Stimulated activated CD4-positive, alpha-beta T cell treated with anti-CD3 and anti-CD28 coated beads, Interleukin-4, amount 100 ng/mL, for 24 hours (primary cell): ENCODE data around the gene AMPH.
"Not testable (repeated sequence)": the region's sequence is repeated elsewhere in the genome, so short reads cannot be mapped to it uniquely, and the experiment has no call there.

Source experiments
- DNase-seq: peaks from one replicate; pipeline ENCODE4 v3.0.0-alpha.2; 2020

AMPH gene

DNA sequence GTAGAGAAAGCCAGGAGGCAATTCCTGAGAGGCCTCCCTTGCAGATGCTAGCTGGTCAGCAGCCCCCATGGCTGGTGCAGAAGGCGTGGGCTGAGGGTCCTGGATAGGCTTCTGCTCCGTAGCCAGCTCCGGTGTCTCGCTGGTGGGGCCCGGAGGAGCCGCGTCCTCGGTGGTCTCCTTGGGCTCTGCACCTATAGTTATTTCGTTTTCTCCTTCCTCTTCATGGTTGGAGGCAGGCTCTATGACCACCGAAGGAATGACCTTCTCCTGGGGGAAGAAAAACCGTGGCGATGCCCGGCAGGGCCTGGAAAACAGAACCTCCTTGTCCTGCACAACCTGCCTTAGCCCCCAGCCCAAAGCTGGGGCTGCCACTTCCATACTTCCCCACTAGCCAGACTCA is 239.4 kb downstream of the AMPH start:
- no peak for DNase-seq

DNA sequence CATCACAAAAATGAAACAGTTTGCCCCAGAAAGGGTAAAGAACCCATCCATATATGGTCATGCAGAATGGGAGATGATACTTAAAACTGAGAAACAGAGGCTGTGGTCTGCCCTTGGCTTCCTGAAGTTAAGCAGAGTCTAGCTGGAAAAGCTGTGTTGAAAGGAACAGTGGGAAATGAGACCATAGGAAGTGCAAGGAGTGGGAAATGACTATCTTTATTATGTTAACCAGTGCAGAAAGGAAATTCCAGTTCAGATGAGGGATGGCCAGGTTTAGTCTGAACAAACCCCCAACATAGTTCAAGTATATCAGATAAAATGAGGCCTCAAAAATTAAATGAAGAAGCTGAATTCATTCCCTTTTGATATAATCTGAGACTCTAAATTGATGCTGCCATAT is 245.5 kb downstream of the AMPH start:
- DNase-seq, result no peak

DNA sequence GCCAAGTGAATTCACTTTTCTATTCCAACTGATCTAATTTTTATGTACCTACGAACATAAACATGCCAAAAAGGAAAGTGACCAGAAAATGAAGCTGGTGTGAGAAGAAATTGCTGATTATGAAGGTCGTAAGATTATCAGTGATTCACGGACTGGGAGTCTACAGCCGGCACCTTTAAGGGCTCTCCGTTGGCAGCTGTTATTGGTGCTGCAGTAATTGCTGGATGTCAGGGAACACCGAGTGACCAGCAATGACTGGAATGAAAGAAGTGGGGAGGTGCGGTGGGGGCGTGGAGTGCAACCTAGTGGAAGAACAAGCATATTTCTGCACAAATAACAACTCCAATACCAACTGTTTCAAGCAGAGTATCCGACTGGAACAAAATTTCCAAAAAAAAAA is 247.9 kb downstream of the AMPH start:
- DNase-seq, result no peak

DNA sequence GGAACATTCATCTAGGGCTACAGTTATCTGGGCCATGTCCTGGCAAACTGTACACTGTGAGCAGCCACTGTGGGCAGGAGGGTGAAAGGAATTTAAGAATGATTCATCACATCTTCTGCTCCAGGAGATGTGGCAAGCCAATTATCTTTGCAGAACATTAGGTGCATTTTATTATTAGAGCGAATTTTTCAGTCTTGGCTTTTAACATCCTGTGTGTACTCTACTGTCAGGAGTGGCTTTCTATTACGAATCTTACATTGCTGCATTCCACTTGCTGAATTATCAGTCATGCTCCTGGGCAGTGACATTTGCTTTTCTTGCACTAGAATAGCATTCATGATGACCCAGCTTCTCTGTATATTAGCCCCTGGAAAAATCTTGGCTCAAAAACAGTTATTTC is 248.5 kb downstream of the AMPH start:
- DNase-seq, result no peak

DNA sequence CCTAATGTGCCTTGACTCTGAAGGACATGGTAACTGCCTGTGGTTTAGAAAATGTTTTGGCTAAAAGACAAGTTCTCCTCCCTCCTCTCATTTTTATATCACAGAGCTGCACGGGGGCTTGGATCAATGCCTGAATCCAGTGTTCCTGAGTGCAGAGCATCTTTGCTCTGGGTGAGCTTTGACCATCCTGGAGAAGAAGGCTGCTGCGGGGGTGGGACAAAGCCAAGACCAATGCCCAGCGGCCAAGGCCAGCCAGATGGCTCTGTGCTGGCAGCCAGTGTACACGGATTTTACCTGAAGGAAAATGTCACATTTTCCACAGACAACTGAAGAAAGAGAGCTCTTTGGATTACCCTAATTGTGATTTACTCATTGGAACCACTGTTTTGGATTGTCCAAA is 255.7 kb downstream of the AMPH start:
- DNase-seq, result no peak

DNA sequence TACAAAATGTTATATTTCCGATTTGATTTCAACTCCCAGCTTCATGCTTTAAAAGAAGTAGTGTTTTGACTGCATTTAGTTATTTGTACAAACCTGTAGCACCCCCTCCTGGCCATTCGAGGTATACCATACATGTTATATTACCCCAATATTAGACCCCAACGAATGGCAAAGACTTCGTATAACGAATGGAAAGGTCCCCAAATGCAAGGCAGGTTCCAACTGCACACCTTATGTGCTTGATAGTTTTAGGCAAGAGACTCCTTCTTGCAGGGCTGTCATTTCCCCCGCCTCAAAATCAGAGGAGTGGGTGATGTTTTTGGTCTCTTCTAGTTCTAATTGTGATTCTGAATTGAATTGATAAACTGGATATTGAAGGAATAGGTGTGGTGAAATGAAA is 256.7 kb downstream of the AMPH start:
- DNase-seq, result peak; percentile 74

DNA sequence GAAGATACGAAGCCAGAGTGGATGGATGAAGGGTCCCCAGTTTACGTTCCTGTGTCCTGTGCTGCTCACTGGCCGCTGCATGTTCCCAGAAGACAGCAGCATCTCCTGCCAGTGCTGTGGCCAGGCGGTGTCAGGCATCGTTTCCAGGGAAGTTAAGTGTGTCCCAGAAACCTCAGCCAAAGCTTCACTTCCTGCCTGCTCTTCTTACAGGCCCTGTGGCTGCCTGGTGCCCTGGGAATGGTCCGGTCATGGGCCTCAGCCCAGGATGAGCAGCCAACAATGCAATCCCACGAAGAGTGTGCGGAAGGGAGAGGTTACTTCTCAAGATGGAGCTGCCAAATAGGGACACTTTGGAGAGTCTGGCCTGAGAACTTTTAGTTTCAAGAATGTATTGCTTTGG is 258.0 kb downstream of the AMPH start:
- DNase-seq, result no peak

DNA sequence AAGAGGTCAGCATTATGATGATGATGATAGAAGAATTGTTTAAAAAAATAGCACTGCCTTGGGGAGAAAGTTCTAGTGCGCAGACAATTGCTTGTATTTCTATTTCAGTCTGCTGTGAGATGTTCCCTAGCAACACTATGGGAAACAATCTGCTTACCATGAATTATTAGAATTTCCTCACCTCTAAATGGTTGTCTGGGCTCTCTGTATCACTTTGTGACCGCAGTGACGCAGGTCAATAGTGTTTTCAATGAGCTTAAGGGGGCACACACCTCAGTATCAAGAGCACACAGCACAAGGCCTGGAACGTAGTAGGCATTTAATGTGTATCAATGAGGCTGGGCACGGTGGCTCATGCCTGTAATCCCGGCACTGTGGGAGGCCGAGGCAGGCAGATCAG is 258.9 kb downstream of the AMPH start:
- no peak for DNase-seq

DNA sequence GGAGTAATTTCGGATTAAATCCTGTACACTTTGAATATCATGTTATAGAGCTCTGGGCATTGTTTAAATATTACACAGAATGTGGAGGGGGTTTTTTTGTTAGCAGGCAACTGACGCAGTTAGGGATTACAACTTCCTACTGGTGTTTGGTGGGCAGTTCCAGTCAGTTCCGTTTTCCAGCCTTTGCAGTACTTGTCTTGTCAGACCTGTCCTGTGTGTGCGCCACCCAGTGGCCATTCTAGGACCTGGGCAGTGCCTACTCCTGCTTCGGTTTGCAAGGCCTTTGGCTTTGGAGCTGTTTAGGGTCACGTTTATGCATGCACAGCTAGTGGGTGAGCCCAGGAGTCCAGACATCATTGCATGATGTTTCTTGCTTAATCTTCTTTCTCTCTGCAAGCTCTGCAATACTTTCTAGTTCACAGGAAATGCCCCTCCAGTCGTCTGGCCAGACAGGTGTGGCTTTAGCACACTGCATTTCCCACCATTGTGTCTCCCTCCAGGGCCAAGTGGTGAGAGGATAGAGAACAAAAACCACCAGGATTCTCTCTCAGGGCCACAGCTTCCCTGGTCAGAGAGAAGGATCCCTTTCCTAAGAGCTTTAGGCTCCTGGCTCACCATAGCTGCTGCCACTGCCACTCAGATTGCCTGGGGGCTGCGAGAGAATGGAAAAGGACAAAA is 261.2 kb downstream of the AMPH start:
- DNase-seq, result peak; percentile 77

DNA sequence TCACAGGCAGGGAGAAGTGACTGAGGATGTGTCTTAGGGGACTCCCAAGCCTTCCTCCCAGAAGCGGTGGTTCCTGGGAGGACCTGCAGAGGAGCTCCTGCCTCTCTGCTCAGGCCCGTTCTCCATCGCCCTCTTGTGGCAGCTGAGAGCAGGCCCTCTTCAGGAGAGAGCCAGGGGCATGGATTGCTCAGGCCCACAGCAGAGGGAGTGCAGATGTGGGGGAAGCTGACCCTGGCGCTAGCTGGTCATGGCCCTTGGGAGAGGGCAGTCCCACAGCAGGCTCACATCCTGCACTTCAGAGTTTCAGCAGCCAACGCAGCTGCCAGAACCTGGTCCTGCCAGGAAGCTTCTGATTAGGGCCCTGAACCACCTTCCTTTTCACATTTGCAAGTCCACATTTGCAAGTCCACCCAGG is 263.0 kb downstream of the AMPH start:
- peak; percentile 82 for DNase-seq

DNA sequence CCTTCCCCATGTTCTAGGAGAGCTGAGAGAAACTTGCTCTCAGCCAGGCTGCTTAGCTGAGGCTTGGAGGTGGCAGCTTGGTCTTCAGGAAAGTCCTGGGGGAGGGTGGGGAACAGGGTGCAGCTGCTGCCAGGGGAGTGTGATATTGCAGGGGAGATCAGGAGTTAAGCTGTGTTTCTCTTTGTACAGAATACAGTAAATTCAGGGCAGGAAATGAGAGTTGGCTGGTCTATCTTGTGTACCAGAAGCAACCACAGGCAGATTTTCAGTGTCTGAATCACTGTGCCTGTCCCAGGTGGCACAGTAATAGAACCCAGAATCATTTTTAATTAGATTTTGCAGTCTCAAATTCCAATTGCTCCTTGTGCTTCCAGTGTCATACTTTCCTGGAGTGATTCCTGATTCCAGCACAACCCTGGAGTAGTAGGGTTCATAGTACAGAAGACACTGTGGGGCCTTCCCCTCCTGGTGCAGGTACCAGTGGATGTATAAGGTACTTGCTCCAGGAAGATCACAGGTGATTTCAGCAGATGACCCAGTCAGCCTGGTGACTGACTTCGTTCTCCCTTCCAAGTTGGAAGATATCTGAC is 263.8 kb downstream of the AMPH start:
- peak; percentile 42 for DNase-seq

DNA sequence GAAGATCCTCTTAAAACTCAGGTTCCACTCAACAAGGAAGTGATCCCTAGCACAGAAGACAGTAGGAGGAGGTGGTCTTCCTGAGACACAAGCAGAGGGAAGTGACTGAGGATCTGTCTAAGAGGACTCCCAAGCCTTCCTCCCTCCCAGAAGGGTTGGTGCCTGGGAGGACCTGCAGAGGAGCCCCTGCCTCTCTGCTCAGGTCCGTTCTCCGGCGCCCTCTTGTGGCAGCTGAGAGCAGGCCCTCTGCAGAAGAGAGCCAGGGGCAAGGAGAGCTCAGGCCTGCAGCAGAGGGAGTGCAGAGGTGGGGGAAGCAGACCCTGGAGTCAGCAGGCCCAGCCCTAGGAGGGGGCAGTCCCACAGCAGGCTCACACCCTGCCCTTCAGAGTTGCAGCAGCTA is 267.8 kb downstream of the AMPH start:
- DNase-seq, result peak; percentile 76

DNA sequence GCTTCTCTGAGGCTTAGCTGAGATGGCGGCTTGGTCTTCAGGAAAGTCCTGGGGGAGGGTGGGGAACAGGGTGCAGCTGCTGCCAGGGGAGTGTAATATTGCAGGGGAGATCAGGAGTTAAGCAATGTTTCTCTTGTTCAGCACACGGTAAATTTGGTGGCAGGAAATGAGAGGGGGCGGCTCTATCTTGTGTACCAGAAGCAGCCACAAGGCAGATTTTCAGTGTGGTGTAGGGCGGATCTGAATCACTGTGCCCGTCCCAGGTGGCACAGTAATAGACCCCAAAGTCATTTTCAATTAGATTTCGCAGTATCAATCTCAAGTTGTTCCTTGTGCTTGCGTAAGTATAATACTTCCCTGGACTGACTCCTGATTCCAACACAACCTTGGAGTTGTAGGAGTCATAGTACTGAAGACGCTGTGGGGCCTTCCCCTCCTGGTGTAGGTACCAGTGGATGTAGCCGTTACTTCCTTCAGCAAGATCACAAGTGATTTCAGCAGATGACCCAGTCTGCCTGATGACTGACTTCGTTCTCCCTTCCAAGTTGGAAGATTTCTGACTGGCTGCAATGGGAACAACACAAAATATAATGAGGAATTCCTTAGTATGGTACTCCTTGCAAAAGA is 268.4 kb downstream of the AMPH start:
- peak; percentile 64 for DNase-seq

DNA sequence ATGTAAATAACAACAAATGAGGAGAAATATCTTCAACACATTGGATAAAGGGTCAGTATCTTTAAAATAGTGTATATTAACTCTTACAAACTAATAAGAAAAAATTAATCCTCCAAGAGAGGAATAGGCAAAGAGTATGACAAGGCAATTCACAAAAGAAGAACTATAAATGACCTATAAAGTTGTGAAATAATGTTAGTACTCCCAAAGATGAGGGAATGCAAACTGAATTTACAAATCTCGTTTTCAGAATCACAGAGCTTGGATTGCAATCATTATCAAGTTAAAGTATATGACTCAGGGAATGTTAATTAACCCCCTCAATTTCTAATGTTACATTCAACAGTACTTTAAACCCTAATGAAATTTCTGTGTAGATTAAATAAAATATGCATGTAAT is 270.4 kb downstream of the AMPH start:
- DNase-seq, result no peak

DNA sequence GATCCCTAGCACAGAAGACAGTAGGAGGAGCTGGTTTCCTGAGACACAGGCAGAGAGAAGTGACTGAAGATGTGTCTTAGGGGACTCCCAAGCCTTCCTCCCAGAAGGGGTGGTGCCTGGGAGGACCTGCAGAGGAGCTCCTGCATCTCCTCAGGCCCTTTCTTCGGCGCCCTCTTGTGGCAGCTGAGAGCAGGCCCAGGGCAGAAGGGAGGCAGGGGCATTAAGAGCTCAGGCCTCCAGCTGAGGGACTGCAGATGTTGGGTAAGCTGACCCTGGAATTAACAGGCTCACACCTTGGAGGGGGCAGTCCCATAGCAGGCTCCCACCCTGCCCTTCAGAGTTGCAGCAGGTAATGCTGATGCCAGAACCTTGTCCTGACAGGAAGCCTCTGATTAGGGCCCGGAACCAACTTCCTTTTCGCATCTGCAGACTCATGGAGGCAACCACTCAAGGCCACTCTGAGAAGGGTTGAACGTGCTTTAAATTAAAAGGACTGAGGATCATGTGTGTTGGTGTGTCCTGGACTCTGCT is 272.0 kb downstream of the AMPH start:
- DNase-seq, result peak; percentile 85

DNA sequence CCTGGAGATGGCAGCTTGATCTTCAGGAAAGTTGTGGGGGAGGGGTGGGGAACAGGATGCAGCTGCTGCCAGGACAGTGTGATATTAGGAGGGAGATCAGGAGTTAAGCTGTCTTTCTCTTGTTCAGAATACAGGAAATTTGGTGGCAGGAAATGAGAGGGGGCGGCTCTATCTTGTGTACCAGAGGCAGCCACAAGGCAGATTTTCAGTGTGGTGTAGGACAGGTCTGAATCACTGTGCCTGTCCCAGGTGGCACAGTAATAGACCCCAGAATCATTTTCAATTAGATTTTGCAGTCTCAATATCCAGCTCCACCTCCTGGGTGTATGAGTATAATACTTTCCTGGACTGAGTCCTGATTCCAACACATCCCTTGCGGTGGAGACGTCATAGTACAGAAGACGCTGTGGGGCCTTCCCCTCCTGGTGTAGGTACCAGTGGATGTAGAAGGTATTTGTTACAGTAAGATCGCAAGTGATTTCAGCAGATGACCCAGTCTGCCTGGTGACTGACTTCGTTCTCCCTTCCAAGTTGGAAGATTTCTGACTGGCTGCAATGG is 272.8 kb downstream of the AMPH start:
- DNase-seq, result peak; percentile 54

DNA sequence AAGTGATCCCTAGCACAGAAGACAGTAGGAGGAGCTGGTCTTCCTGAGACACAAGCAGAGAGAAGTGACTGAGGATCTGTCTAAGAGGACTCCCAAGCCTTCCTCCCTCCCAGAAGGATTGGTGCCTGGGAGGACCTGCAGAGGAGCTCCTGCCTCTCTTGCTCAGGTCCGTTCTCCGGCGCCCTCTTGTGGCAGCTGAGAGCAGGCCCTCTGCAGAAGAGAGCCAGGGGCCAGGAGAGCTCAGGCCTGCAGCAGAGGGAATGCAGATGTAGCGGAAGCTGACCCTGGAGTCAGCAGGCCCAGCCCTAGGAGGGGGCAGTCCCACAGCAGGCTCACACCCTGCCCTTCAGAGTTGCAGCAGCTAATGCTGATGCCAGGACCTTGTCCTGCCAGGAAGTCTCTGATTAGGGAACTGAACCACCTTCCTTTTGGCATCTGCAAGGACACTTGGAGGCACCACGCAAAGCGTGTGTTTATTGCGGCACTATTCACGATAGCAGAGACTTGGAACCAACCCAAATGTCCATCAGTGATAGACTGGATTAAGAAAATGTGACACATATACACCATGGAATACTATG is 276.8 kb downstream of the AMPH start:
- DNase-seq, result peak; percentile 64

DNA sequence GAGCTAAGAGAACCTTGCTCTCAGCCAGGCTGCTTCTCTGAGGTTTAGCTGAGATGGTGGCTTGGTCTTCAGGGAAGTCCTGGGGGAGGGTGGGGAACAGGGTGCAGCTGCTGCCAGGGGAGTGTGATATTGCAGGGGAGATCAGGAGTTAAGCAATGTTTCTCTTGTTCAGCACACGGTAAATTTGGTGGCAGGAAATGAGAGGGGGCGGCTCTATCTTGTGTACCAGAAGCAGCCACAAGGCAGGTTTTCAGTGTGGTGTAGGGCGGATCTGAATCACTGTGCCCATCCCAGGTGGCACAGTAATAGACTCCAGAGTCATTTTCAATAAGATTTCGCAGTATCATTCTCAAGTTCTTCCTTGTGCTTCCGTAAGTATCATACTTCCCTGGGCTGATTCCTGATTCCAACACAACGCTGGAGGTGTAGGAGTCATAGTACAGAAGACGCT is 277.7 kb downstream of the AMPH start:
- DNase-seq, result peak; percentile 50

DNA sequence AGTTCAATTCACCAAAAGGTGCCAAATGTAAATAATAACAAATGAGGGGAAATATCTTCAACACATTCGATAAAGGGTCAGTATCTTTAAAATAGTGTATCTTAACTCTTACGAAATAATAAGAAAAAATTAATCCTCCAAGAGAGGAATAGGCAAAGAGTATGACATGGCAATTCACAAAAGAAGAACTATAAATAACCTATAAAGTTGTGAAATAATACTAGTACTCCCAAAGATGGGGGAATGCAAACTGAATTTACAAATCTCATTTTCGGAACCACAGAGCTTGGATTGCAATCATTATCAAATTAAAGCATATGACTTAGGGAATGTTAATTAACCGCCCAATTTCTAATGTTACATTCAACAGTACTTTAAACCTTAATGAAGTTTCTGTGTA is 279.6 kb downstream of the AMPH start:
- no peak for DNase-seq

DNA sequence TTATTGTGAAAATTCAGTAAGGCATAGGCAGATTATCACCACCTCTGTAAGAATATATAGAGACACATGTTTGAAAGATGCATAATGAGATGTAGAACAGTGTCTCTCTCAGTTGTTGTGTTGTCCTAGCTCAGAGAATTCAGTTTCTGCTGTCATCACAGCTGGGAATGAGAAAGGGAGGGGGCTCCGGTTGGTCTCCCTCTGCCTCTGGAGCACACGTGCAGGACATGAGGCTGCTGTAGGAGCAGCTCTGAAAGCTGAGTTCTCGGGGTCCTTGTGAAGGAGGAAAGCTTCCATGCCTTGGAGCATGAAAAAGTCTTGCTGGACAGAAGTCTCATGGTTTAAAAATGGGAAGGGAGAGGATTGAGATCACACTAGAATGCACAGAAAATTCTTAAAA is 280.4 kb downstream of the AMPH start:
- not testable (repeated sequence) for DNase-seq

DNA sequence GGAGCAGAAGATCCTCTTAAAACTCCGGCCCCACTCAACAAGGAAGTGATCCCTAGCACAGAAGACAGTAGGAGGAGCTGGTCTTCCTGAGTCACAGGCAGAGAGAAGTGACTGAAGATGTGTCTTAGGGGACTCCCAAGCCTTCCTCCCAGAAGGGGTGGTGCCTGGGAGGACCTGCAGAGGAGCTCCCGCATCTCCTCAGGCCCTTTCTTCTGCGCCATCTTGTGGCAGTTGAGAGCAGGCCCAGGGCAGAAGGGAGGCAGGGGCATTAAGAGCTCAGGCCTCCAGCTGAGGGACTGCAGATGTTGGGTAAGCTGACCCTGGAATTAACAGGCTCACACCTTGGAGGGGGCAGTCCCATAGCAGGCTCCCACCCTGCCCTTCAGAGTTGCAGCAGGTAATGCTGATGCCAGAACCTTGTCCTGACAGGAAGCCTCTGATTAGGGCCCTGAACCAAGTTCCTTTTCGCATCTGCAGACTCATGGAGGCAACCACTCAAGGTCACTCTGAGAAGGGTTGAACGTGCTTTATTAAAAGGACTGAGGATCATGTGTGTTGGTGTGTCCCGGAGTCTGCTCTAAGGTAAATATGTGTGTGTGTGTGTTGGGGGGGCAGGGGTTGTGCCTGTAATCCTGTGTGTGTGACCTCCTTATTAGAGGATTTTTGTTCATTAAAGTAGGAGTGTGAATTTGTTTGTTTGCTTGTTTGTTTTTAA is 281.1 kb downstream of the AMPH start:
- DNase-seq, result peak; percentile 75

DNA sequence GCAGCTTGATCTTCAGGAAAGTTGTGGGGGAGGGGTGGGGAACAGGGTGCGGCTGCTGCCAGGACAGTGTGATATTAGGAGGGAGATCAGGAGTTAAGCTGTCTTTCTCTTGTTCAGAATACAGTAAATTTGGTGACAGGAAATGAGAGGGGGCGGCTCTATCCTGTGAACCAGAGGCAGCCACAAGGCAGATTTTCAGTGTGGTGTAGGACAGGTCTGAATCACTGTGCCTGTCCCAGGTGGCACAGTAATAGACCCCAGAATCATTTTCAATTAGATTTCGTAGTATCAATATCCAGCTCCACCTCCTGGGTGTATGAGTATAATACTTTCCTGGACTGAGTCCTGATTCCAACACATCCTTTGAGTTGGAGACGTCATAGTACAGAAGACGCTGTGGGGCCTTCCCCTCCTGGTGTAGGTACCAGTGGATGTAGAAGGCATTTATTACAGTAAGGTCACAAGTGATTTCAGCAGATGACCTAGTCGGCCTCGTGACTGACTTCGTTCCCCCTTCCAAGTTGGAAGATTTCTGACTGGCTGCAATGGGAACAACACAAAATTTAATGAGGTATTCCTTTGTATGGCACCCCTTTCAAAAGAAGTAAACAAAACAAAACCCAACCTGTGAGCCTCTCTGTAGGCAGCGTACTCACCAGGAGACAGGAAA is 281.9 kb downstream of the AMPH start:
- not testable (repeated sequence) for DNase-seq
